Peyer's patch (tissue), 4 donors: Measurements from ENCODE around the gene IFFO2.

ENCODE experiments used
- CTCF ChIP-seq, 6 experiments: fragments of 450-650 bp in 4 of 6; fragments of 200-600 bp in 2 of 6; sonication (generic) in 1 of 6; IDR thresholded peaks; one replicate each; pipeline ENCODE4 v1.5.1; 2017 to 2019; ENCODE audit warnings: antibody characterized with exemption in 6 of 6, mild to moderate bottlenecking in 3 of 6, moderate library complexity in 1 of 6
- POLR2A ChIP-seq, 2 donors: fragments of 450-650 bp; IDR thresholded peaks; one replicate each; pipeline ENCODE4 v1.5.1; 2017; ENCODE audit warnings: antibody characterized with exemption in 2 of 2, mild to moderate bottlenecking in 2 of 2, moderate library complexity in 2 of 2

GRCh38 chr1:18942340-18942739 lies 14.1 kb downstream of the IFFO2 start:
- no peak for TF ChIP-seq POLR2A (IDR thresholded peaks at IDR 0.05)
- TF ChIP-seq CTCF (IDR thresholded peaks at IDR 0.05): no peak
